Glomerular visceral epithelial cell (primary cell): Measurements from ENCODE around the gene HIPK4.
A peak's percentile ranks its signal among the peaks of the same experiment; 100 is the strongest.
"Not testable (repeated sequence)": the region's sequence is repeated elsewhere in the genome, so short reads cannot be mapped to it uniquely, and the experiment has no call there.

Source experiments
- DNase-seq: peaks from one replicate; pipeline ENCODE4 v3.0.0-alpha.2; 2016; ENCODE audit errors: extremely low spot score

HIPK4 gene

DNA sequence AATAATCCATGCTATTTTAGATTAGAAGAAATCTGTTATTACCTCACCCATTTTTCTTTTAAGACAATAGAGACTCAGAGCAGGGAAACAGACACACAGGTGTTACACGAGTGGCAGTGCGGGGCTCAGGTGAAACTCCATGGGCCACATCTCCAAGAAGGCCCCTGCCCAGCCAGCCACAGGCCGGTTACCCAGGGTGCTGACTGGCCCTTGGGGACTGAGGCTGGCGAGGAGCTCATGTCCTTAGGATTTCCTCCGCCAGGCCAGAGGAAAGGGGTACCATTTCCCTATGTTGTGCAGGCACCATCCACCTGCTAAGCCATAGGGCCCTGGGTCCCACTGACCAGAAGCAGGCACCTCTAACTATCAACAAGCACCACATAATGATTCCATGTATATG is 52.4 kb downstream of the HIPK4 start:
- no peak for DNase-seq

DNA sequence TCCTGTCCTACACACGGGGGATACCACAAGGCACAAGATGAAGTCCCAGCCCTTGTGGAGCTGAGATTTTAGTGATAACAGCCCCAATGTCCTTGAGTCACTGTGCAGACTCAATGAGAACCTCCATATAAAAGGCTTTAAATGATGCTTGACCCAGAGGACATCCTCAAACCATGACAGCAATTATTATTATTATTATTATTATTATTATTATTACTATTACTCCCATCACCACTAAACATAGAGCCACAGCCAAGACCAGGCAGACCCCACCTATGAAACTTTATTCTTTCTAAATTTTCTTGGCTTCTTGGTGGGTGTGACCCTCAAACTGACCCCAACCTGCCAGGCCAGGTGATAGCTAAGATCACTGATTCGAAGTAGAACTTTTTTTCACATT is 52.9 kb downstream of the HIPK4 start:
- DNase-seq = no peak

DNA sequence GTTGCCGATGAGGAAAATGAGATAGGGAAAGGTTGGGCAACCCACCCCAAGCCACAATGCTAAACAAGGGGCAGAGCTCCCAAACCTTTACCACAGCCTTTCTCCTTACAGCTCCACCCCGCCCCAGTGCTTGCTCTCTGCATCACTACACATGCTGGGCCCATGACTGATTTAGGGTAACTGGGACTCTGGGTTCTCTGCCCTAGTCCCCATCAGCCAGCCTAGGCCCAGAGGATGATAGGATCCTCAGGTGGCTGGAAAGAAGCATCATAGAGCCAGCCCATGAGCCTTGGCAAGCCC is 53.4 kb downstream of the HIPK4 start:
- no peak for DNase-seq

DNA sequence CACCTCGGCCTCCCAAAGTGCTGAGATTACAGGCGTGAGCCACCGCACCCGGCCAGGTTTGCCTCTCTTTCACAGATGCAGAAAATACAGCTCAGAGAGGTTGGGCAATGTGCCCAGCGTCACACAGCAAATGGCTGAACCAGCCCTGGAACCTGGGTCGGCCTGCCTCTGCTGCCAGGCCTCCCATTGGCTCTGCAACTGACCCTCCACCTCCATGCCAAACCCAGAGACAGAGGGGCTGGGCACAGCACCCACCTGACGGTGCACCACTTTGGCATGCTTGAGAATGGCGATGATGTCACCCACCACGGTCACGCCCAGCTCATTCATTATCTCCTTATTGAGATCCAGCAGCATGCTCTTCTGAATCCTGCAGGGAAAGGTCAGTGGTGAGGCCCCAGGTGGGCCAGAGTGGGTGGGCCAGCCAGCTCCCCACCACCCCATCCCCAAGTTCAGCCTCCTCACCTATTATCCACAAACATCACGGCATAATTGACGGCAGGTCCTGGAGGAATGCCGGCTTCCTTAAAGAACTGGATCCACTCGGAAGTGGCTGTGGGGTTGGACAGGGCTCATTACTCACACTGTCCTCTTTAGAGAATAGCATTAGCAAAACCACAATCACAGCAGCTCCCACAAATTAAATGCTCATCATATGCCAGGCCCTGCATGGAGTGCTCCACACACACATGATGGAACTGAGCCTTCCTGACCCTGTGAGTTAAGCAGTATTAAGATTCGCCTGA is 54.0 kb downstream of the HIPK4 start:
- DNase-seq = peak; percentile 65

DNA sequence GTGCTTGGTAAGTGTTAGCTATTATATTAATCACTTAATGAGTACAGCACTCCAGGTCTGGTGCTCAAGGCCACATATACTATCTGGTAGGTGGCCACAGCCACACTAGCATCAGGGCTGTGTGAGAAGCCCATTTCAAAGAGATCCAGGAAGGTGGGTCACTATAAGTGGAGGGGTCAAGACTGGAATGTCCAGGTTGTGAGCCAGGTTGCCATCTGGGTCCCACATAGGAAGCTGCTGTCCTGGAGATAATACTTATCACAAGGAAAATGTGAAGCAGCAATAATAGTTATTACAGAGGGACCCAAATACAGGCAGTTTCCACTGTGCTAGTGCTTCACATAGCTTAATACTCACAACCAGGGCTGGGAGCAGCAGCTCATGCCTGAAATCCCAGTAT is 54.9 kb downstream of the HIPK4 start:
- DNase-seq = no peak

DNA sequence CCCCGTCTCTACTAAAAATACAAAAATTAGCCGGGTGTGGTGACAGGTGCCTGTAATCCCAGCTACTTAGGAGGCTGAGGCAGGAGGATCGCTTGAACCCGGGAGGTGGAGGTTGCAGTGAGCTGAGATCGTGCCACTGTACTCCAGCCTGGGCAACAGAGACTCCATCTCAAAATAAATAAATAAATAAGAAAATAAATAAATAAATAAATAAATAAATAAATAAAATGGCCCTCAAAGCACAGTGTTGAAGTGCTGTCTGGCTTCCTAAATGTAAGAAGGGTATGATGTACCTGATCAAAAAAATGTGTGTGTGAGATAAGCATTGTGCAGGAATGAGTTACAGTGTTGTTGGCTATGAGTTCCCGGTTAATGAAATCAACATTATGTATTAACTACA is 56.9 kb downstream of the HIPK4 start:
- not testable (repeated sequence) for DNase-seq

DNA sequence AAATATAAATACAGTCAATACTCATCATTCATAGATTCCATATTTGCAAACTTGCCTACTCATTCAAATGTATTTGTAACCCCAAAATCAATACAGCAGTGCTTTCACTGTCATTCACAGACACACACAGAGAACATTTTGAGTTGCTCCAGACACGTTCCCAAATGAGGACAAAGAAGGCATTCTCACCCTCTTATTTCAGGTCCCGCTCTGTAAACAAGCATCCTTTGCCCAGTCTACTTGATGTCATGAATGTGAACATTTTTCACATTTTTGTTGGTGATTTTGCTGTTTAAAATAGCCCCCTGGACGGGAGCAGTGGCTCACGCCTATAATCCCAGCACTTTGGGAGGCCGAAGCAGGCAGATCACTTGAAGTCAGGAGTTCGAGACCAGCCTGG is 57.3 kb downstream of the HIPK4 start:
- DNase-seq = no peak

DNA sequence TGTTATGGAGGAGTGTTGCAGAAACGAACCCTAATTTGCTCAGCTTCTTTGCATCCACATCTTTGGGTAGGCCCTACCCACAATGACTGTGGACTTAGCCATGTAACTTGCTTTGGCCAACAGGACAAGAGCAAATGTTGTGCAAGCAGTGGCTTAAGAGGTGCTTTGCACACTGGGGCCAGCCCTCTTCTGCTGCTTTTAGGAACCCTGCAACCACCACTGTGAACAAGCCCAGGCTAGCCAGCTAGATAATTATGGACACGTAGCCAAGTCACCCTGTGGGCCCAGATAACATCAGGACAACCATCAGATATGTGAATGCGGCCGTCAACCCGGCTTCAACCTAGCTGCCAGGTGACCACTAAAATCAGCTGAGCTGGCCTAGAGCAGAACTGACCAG is 58.9 kb downstream of the HIPK4 start:
- no peak for DNase-seq
